Stomach smooth muscle (tissue), 2 donors: ENCODE data around the gene CPLANE1.
"Not testable (repeated sequence)": the region's sequence is repeated elsewhere in the genome, so short reads cannot be mapped to it uniquely, and the experiment has no call there.

Experiments
- H3K27ac ChIP-seq: one replicate; pipeline ENCODE4 v1.7.0; 2013; ENCODE audit warnings: mild to moderate bottlenecking, low read length, inconsistent platforms
- H3K27me3 ChIP-seq, 2 donors: one replicate each; pipeline ENCODE4 v1.7.0; 2013; ENCODE audit warnings: low read length in 2 of 2; ENCODE audit not compliant: insufficient read depth in 2 of 2, control insufficient read depth in 1 of 2
- H3K36me3 ChIP-seq, 2 donors: one replicate each; pipeline ENCODE4 v1.7.0; 2013; ENCODE audit warnings: low read length in 2 of 2; ENCODE audit not compliant: control insufficient read depth in 2 of 2, insufficient read depth in 2 of 2
- H3K4me1 ChIP-seq: one replicate; pipeline ENCODE4 v1.7.0; 2013; ENCODE audit warnings: low read length; ENCODE audit not compliant: control insufficient read depth, insufficient read depth
- H3K4me3 ChIP-seq, 2 donors: one replicate each; pipeline ENCODE4 v1.7.0; 2013; ENCODE audit warnings: low read length in 2 of 2
- H3K9ac ChIP-seq, 2 donors: one replicate each; pipeline ENCODE4 v1.7.0; 2013; ENCODE audit warnings: low read length in 2 of 2, mild to moderate bottlenecking in 1 of 2
- H3K9me3 ChIP-seq, 2 donors: one replicate each; pipeline ENCODE4 v1.7.0; 2013; ENCODE audit warnings: low read length in 2 of 2; ENCODE audit not compliant: control insufficient read depth in 2 of 2
- donor health status: healthy.
- donor health status: Pancreatic carcinoma.

The CPLANE1 gene

GRCh38 chr5:37184748-37185364 lies 64.3 kb downstream of the CPLANE1 start:
- Histone ChIP-seq H3K27ac (no peak overlapping the region), H3K36me3 (peaks cover 14 to 16% of the 10 kb centered on the region in 2 donors), H3K4me3 (no peak overlapping the region)

GRCh38 chr5:37182667-37183066 lies 66.5 kb downstream of the CPLANE1 start:
- no peak overlapping the region for H3K27ac ChIP-seq
- H3K27me3 ChIP-seq, result no peaks in the 10 kb centered on the region
- no peak overlapping the region for H3K4me3 ChIP-seq
- peaks cover 11 to 21% of the 10 kb centered on the region in 2 donors for H3K36me3 ChIP-seq
- no peaks in the 10 kb centered on the region for H3K4me1 ChIP-seq
- no peak overlapping the region for H3K9ac ChIP-seq
- no peaks in the 10 kb centered on the region for H3K9me3 ChIP-seq

More at GRCh38 chr5:37184748-37185364, 64.3 kb downstream of the CPLANE1 start:
- no peaks in the 10 kb centered on the region for H3K4me1 ChIP-seq
- H3K9ac ChIP-seq, result no peak overlapping the region
- no peaks in the 10 kb centered on the region for H3K27me3 ChIP-seq
- H3K9me3 ChIP-seq, result no peaks in the 10 kb centered on the region

- Histone ChIP-seq H3K9me3 (no peaks in the 10 kb centered on the region), H3K9ac (no peak overlapping the region), H3K36me3 (peaks cover 38 to 47% of the 10 kb centered on the region in 2 donors), H3K27me3 (no peaks in the 10 kb centered on the region), H3K4me1 (no peaks in the 10 kb centered on the region), H3K4me3 (no peak overlapping the region), H3K27ac (no peak overlapping the region)
Observed at GRCh38 chr5:37174928-37175327, 74.2 kb downstream of the CPLANE1 start.

DNA sequence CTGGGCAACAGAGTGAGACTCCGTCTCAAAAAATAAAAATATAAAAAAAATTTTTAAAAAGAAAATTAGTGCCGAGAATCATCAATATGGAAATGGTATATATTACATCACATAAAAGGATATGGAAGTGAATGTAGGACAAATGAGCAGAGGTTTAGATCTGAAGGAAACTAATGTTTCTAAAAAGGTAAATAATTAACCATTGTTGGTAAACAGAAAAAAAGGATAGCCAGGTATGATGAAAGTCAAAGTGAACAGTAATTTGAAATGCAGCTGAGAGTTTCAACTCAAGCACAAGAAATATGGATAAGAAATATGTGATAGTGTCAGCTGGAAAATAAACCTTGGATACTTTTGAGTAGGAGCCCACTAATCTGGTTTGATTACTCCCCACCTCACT lies 76.2 kb downstream of the CPLANE1 start:
- Histone ChIP-seq H3K9me3 (no peaks in the 10 kb centered on the region), H3K27me3 (no peaks in the 10 kb centered on the region), H3K9ac (no peak overlapping the region), H3K27ac (no peak overlapping the region), H3K4me3 (no peak overlapping the region), H3K4me1 (no peaks in the 10 kb centered on the region), H3K36me3 (peaks cover 49 to 53% of the 10 kb centered on the region in 2 donors)

GRCh38 chr5:37170856-37171255 lies 78.3 kb downstream of the CPLANE1 start:
- Histone ChIP-seq H3K27me3 (no peaks in the 10 kb centered on the region), H3K4me1 (no peaks in the 10 kb centered on the region), H3K9me3 (no peaks in the 10 kb centered on the region), H3K36me3 (peaks cover 48 to 49% of the 10 kb centered on the region in 2 donors), H3K4me3 (no peak overlapping the region), H3K27ac (no peak overlapping the region), H3K9ac (no peak overlapping the region)

- Histone ChIP-seq H3K27ac (no peak overlapping the region), H3K4me1 (no peaks in the 10 kb centered on the region), H3K9ac (no peak overlapping the region), H3K4me3 (no peak overlapping the region), H3K27me3 (no peaks in the 10 kb centered on the region), H3K36me3 (peaks cover 29 to 37% of the 10 kb centered on the region in 2 donors), H3K9me3 (no peaks in the 10 kb centered on the region)
Observed at GRCh38 chr5:37166197-37166596, 83.0 kb downstream of the CPLANE1 start.

DNA sequence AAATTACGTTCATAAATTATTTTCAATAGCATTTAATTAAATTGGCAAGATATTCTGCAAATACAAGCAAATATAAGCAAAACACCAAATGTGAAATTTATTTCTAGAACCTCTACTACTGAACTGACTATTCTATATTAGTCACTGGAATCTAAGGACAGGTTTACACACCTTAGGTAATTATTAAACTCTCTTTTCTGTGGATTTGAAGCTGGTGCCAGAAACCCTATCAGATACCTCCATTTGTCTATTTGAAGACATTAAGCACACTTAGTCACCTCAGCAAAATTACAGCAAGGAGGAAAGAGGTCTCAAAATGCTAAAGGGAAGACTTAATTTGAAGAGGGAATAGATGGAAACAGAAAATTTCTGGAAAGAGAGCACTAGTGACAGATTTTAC lies 83.4 kb downstream of the CPLANE1 start:
- Histone ChIP-seq H3K4me3 (no peak overlapping the region), H3K9ac (no peak overlapping the region), H3K36me3 (peaks cover 24 to 32% of the 10 kb centered on the region in 2 donors), H3K27me3 (no peaks in the 10 kb centered on the region), H3K4me1 (no peaks in the 10 kb centered on the region), H3K9me3 (no peaks in the 10 kb centered on the region), H3K27ac (no peak overlapping the region)

- H3K4me1 ChIP-seq, result no peaks in the 10 kb centered on the region
- H3K27me3 ChIP-seq, result no peaks in the 10 kb centered on the region
- no peaks in the 10 kb centered on the region for H3K9me3 ChIP-seq
- no peak overlapping the region for H3K27ac ChIP-seq
- H3K4me3 ChIP-seq, result no peak overlapping the region
- H3K9ac ChIP-seq, result no peak overlapping the region
- peaks cover 34 to 45% of the 10 kb centered on the region in 2 donors for H3K36me3 ChIP-seq
Observed at GRCh38 chr5:37153661-37154060, 95.5 kb downstream of the CPLANE1 start.

- Histone ChIP-seq H3K36me3 (peaks cover 17 to 18% of the 10 kb centered on the region in 2 donors), H3K27ac (no peak overlapping the region), H3K4me1 (no peaks in the 10 kb centered on the region), H3K27me3 (no peaks in the 10 kb centered on the region), H3K9ac (no peak overlapping the region), H3K9me3 (no peaks in the 10 kb centered on the region), H3K4me3 (no peak overlapping the region)
Observed at GRCh38 chr5:37146896-37147295, 102.3 kb downstream of the CPLANE1 start.

GRCh38 chr5:37136694-37137093 lies 112.5 kb downstream of the CPLANE1 start:
- peaks cover 8 to 28% of the 10 kb centered on the region in 2 donors for H3K36me3 ChIP-seq
- no peaks in the 10 kb centered on the region for H3K4me1 ChIP-seq
- no peaks in the 10 kb centered on the region for H3K9me3 ChIP-seq
- H3K9ac ChIP-seq, result no peak overlapping the region
- no peak overlapping the region for H3K4me3 ChIP-seq
- H3K27me3 ChIP-seq, result no peaks in the 10 kb centered on the region
- H3K27ac ChIP-seq, result no peak overlapping the region

DNA sequence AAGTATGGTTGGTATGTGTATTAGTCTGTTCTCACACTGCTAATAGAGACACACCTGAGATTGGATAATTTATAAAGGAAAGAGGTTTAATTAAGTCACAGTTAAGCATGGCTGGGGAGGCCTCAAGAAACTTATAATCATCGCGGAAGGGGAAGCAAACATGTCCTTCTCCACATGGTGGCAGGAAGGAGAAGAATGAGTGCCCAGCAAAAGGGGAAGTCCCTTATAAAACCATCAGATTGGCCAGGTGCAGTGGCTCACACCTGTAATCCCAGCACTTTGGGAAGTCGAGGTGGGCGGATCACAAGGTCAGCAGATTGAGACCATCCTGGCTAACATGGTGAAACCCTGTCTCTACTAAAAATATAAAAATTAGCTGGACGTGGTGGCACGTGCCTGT lies 113.9 kb downstream of the CPLANE1 start:
- H3K27ac ChIP-seq, H3K9me3 ChIP-seq, H3K4me3 ChIP-seq, H3K9ac ChIP-seq, H3K4me1 ChIP-seq, H3K27me3 ChIP-seq: not testable (repeated sequence)
- H3K36me3 ChIP-seq, result peaks cover 6 to 21% of the 10 kb centered on the region in 2 donors
